ENCODE results near the gene SIM2. TPM values are rescaled to one million over a fixed set of nuclear protein-coding genes. Genes with fewer than 3 reads are reported as not detected.
A peak's percentile ranks its signal among the peaks of the same experiment; 100 is the strongest.

Gene SIM2
- total and polyA plus RNA-seq, 2 experiments from 2014 or later, result 0.31 TPM; not detected in 1

DNA sequence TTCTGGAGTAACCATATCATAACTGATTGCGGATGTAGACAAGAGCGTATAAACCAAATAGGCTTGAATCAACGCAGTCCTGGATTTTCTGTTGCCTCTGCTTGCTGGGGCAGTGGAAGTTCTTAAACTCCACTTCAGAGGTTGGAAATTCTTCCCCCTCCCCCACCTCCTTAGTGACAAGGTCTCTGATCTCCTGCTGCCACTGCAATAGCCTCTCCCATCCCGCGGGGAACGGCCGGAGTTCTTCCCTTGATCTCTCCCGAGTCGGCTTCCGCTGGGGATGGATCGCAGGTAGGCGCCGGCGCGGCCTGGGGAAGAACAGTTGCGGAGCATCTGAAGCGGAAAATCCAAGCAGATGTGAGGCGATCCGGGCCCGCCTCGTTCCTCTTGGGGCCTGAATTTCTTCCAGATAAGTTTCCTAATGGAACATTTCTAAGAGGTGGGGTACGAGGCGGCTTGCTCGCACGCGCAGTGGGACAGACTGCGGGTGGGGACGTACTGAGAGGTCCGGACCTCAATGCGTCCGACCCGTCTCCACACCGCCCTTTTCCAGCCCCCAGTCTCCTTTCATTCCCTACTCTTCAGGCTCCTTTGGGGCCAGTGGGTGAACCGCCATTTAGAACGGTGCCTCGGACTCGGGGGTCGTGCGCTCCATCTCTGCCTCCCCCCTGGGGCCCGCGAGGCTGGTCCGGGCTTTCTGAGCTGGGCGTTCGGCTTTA is 3.1 kb upstream of the SIM2 start:
- no peak overlapping the region for H3K4me3 ChIP-seq

DNA sequence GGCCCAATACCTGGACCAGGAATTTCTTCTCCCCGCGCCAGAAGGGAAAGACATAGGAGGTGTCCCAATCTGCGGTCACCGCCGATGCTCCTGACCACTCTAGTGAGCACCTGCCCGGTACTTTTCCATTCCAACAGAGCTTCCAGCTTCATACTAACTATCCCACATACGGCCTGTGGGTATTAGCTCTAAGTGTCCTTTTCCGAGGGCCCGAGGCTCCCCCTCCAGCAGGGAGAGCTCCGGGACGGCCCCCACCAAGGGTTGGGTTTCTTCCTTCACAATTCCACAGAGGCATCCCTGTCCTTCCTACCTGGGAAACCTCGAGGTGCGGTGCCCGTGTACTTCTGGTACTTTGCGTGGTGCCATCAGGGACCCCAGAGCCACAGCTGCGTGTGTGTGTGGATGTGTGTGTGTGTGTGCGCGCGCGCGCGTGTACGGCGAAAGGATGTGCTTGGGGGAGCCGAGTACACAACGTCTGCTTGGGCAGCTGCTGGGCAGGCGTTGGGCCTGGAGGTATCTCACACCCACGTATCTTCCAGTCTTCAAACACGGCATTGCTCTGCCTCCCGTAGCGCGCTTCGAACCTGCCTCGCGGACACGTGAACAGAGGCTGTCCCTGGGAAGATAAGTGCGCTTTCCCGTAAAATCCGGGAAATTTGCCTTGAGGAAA is 2.4 kb upstream of the SIM2 start:
- no peaks in the 10 kb centered on the region for H3K36me3 ChIP-seq
- DNase-seq (ENCODE audit: low read depth in 1 of 2, low spot score in 1 of 2), result no peak
- H3K27ac ChIP-seq, result no peak overlapping the region
- H3K27me3 ChIP-seq, result peaks cover 100% of the 10 kb centered on the region
- H3K4me1 ChIP-seq (ENCODE audit: low read depth), result peaks cover 16% of the 10 kb centered on the region
- H3K9me3 ChIP-seq (ENCODE audit: low read depth), result no peaks in the 10 kb centered on the region
- no peak overlapping the region for H3K4me3 ChIP-seq
- TF ChIP-seq, protein P1, sequence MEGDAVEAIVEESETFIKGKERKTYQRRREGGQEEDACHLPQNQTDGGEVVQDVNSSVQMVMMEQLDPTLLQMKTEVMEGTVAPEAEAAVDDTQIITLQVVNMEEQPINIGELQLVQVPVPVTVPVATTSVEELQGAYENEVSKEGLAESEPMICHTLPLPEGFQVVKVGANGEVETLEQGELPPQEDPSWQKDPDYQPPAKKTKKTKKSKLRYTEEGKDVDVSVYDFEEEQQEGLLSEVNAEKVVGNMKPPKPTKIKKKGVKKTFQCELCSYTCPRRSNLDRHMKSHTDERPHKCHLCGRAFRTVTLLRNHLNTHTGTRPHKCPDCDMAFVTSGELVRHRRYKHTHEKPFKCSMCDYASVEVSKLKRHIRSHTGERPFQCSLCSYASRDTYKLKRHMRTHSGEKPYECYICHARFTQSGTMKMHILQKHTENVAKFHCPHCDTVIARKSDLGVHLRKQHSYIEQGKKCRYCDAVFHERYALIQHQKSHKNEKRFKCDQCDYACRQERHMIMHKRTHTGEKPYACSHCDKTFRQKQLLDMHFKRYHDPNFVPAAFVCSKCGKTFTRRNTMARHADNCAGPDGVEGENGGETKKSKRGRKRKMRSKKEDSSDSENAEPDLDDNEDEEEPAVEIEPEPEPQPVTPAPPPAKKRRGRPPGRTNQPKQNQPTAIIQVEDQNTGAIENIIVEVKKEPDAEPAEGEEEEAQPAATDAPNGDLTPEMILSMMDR (IDR thresholded peaks at IDR 0.05; ENCODE audit: low read depth, low read length), result no peak

More for the DNA sequence above, 3.1 kb upstream of the SIM2 start:
- TF ChIP-seq, protein P1 (IDR thresholded peaks at IDR 0.05; ENCODE audit: low read depth, low read length), result no peak
- Histone ChIP-seq H3K4me1 (ENCODE audit: low read depth) (peaks cover 11% of the 10 kb centered on the region), H3K27ac (no peak overlapping the region), H3K9me3 (ENCODE audit: low read depth) (no peaks in the 10 kb centered on the region), H3K27me3 (peaks cover 100% of the 10 kb centered on the region), H3K36me3 (no peaks in the 10 kb centered on the region)
- DNase-seq (ENCODE audit: low read depth in 1 of 2, low spot score in 1 of 2), result peak in 1 of 2 donors; percentile 30

DNA sequence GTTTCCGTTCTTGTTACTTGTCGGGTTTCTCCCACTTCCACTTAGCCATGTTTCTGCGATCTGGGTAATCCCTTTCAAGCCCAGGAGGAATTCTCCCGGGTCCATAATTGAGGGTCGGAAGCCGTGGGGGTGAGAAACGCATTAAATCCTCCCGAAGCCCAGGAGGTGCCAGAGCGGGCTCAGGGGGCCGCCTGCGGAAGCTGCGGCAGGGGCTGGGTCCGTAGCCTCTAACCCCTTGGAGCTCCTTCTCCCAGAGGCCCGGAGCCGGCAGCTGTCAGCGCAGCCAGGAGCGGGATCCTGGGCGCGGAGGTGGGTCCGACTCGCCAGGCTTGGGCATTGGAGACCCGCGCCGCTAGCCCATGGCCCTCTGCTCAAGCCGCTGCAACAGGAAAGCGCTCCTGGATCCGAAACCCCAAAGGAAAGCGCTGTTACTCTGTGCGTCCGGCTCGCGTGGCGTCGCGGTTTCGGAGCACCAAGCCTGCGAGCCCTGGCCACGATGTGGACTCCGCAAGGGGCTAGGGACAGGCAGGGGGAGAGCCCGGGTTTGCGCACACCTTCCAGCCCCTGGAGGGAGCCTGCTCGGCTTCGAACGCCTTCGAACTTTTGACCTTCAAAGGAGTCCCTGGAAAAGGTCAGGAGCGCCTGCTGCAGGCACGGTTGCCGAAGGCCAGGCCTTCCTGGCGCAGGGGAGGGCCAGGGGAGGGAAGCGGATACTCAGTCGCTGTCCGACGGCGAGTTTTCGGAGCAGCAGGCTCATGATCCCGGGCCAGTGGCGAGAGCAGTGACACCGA is 1.7 kb upstream of the SIM2 start:
- H3K4me1 ChIP-seq (ENCODE audit: low read depth), result peaks cover 16% of the 10 kb centered on the region
- DNase-seq (ENCODE audit: low read depth in 1 of 2, low spot score in 1 of 2), result no peak

GRCh38 chr21:36697851-36698384 is 997 bp upstream of the SIM2 start:
- H3K4me1 ChIP-seq (ENCODE audit: low read depth), result peaks cover 16% of the 10 kb centered on the region
- no peaks in the 10 kb centered on the region for H3K36me3 ChIP-seq
- peaks cover 100% of the 10 kb centered on the region for H3K27me3 ChIP-seq
- H3K9me3 ChIP-seq (ENCODE audit: low read depth), result no peaks in the 10 kb centered on the region
- no peak for DNase-seq (ENCODE audit: low read depth in 1 of 2, low spot score in 1 of 2)
- TF ChIP-seq, protein P1 (IDR thresholded peaks at IDR 0.05; ENCODE audit: low read depth, low read length), result no peak
- no peak overlapping the region for H3K27ac ChIP-seq
- peak overlapping the region; percentile 37 for H3K4me3 ChIP-seq

More for the DNA sequence above, 1.7 kb upstream of the SIM2 start:
- peaks cover 100% of the 10 kb centered on the region for H3K27me3 ChIP-seq
- no peaks in the 10 kb centered on the region for H3K36me3 ChIP-seq
- no peak overlapping the region for H3K4me3 ChIP-seq
- TF ChIP-seq, protein P1 (IDR thresholded peaks at IDR 0.05; ENCODE audit: low read depth, low read length), result no peak
- H3K27ac ChIP-seq, result no peak overlapping the region
- H3K9me3 ChIP-seq (ENCODE audit: low read depth), result no peaks in the 10 kb centered on the region

DNA sequence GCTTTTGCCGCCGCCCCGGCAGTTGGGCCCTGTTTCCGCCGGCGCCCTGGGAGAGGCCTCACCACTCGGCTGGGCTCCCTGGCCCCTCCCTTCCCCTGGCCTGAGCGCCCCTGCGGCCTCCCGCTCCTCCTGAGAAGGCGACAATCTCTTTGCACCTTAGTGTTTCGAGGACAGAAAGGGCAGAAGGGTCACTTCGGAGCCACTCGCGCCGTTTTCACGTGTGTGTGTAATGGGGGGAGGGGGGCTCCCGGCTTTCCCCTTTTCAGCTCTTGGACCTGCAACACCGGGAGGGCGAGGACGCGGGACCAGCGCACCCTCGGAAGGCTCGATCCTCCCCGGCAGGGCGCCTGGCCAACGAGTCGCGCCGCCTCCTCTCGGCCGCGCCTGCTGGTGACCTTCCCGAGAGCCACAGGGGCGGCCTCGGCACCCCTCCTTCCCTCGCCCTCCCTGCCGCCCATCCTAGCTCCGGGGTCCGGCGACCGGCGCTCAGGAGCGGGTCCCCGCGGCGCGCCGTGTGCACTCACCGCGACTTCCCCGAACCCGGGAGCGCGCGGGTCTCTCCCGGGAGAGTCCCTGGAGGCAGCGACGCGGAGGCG is 432 bp upstream of the SIM2 start:
- peak in 1 of 2 donors; percentile 46 for DNase-seq (ENCODE audit: low read depth in 1 of 2, low spot score in 1 of 2)
- peaks cover 16% of the 10 kb centered on the region for H3K4me1 ChIP-seq (ENCODE audit: low read depth)
- no peaks in the 10 kb centered on the region for H3K9me3 ChIP-seq (ENCODE audit: low read depth)
- H3K27ac ChIP-seq, result no peak overlapping the region
- peak overlapping the region; percentile 37 for H3K4me3 ChIP-seq
- TF ChIP-seq, protein P1 (IDR thresholded peaks at IDR 0.05; ENCODE audit: low read depth, low read length), result no peak
- H3K36me3 ChIP-seq, result no peaks in the 10 kb centered on the region
- H3K27me3 ChIP-seq, result peaks cover 100% of the 10 kb centered on the region

All from cardiac muscle cell (in vitro differentiated cells and primary cell).